RWPE2 (cell line): ENCODE data around the gene PRKG1.

Experiments
- ATAC-seq: fragments of 200-7000 bp; cut with Tn5 transposase; 3 replicates; pipeline ENCODE4 v1.9.1; 2021; ENCODE audit warnings: low read depth
- DNase-seq: peaks from one replicate; pipeline ENCODE4 v3.0.0-alpha.2; 2020; ENCODE audit warnings: low spot score
- H3K27ac ChIP-seq: fragments of 450-650 bp; 2 replicates; pipeline ENCODE4 v1.5.1; 2017; ENCODE audit warnings: mild to moderate bottlenecking; ENCODE audit not compliant: poor library complexity, severe bottlenecking
- H3K27me3 ChIP-seq: fragments of 250-450 bp; sonication (Bioruptor Pico); 2 replicates; pipeline ENCODE4 v1.5.1; 2021; ENCODE audit warnings: mild to moderate bottlenecking, moderate library complexity; ENCODE audit not compliant: insufficient read depth, poor library complexity, severe bottlenecking
- H3K36me3 ChIP-seq: fragments of 250-450 bp; sonication (Bioruptor Pico); 2 replicates; pipeline ENCODE4 v1.5.1; 2020; ENCODE audit warnings: low read depth, mild to moderate bottlenecking, moderate library complexity
- H3K4me1 ChIP-seq: fragments of 250-450 bp; sonication (Bioruptor Pico); 2 replicates; pipeline ENCODE4 v1.5.1; 2021; ENCODE audit warnings: mild to moderate bottlenecking, moderate library complexity; ENCODE audit not compliant: insufficient read depth, poor library complexity, severe bottlenecking
- H3K4me3 ChIP-seq: fragments of 250-450 bp; sonication (Bioruptor Pico); 2 replicates; pipeline ENCODE4 v1.5.1; 2021; ENCODE audit warnings: mild to moderate bottlenecking, moderate library complexity; ENCODE audit not compliant: severe bottlenecking
- H3K9me3 ChIP-seq: fragments of 250-450 bp; sonication (Bioruptor Pico); 2 replicates; pipeline ENCODE4 v1.5.1; 2021; ENCODE audit warnings: mild to moderate bottlenecking, moderate library complexity; ENCODE audit not compliant: severe bottlenecking
- TF ChIP-seq, protein P1 (sequence below): fragments of 450-650 bp; IDR thresholded peaks from one replicate; pipeline ENCODE4 v1.5.1; 2017; ENCODE audit warnings: mild to moderate bottlenecking, moderate library complexity; ENCODE audit not compliant: poor library complexity, severe bottlenecking

Gene PRKG1

DNA sequence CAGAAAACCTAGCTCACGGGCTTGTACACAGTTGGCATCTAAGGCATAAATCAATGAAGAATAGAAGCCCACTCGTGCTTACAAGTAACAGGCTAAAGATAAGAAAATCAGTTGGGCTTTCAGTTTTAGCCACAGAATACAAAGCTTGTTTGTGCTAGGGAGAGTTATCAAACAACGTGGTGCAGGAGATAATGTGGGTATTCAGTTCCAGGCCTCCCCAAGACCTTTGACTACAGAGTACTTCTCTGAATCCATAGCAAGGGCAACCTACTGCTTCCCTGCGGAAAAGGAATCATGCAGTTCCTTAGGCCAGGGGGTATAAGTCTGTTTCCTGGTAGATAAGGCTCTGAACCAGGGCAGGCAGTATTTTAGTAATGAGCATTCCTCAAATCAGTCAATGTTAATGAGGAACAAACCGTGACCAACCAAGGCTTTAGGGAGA lies 844.6 kb downstream of the PRKG1 start:
- no peaks in the 10 kb centered on the region for H3K36me3 ChIP-seq
- H3K27me3 ChIP-seq, result no peaks in the 10 kb centered on the region
- no peak for DNase-seq
- H3K27ac ChIP-seq, result no peak overlapping the region
- no peak overlapping the region for H3K4me3 ChIP-seq
- TF ChIP-seq, protein P1, sequence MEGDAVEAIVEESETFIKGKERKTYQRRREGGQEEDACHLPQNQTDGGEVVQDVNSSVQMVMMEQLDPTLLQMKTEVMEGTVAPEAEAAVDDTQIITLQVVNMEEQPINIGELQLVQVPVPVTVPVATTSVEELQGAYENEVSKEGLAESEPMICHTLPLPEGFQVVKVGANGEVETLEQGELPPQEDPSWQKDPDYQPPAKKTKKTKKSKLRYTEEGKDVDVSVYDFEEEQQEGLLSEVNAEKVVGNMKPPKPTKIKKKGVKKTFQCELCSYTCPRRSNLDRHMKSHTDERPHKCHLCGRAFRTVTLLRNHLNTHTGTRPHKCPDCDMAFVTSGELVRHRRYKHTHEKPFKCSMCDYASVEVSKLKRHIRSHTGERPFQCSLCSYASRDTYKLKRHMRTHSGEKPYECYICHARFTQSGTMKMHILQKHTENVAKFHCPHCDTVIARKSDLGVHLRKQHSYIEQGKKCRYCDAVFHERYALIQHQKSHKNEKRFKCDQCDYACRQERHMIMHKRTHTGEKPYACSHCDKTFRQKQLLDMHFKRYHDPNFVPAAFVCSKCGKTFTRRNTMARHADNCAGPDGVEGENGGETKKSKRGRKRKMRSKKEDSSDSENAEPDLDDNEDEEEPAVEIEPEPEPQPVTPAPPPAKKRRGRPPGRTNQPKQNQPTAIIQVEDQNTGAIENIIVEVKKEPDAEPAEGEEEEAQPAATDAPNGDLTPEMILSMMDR, result no peak
- no peaks in the 10 kb centered on the region for H3K4me1 ChIP-seq
- no peak for ATAC-seq
- H3K9me3 ChIP-seq, result no peaks in the 10 kb centered on the region

DNA sequence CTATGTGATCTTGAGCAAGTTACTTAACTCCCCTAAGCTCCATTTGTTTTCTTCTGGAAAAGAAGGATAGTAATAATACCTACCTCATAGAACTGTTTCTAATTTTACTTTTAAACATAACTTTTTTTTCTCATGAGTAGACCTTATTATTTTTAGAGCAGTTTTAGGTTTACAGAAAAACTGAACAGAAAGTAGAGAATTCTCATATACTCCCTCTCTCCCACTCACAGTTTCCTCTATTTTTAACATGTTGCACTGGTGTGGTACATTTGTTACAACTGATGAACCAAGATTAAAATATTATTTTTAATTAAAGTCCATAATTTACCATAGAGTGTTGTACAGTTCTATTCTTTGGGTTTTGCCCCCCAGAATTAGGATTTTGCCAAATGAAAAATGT lies 846.4 kb downstream of the PRKG1 start:
- Histone ChIP-seq H3K9me3 (no peaks in the 10 kb centered on the region), H3K4me3 (no peak overlapping the region), H3K27me3 (no peaks in the 10 kb centered on the region), H3K4me1 (no peaks in the 10 kb centered on the region), H3K36me3 (no peaks in the 10 kb centered on the region), H3K27ac (no peak overlapping the region)
- DNase-seq, result no peak
- TF ChIP-seq, protein P1, result no peak
- no peak for ATAC-seq

DNA sequence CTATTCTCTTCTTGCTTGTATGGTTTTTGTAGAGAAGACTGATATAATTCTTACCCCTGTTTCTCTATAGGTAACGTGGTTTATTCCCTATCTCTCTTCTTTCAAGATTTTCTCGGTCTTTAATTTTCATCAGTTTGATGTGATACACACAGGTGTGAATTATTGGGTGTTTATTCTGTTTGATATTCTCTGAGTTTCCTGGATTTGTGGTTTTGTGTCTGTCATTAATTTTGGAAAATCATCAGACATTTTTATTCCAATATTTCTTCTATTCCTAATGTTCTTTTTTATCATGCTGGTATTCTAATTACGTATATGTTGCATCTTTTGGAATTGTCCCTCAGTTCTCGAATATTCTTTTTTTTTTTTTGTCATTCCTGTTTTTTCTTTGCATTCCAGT lies 850.1 kb downstream of the PRKG1 start:
- ATAC-seq (no peak), DNase-seq (no peak)
- Histone ChIP-seq H3K36me3 (no peaks in the 10 kb centered on the region), H3K27ac (no peak overlapping the region), H3K4me1 (no peaks in the 10 kb centered on the region), H3K27me3 (no peaks in the 10 kb centered on the region), H3K9me3 (no peaks in the 10 kb centered on the region), H3K4me3 (no peak overlapping the region)
- TF ChIP-seq, protein P1, result no peak

DNA sequence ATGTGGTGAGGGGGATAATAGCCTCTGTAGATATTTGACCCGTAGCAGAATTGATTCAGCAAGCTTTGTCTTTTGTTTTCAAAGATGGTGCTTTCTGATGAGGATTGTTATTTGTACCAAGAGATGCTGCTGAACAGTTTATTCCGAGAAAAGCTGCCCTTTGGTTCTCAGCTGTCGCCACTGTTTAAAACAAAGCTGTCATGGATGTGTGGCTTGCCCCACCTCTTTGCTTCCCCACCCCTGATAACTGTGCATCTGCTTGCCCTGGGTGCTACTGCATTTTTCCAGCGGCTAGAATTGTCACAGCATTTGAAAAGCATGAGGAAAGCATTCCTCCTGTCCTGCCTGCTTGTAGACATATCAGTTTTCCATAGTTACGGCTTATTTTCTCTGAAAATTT lies 852.0 kb downstream of the PRKG1 start:
- Histone ChIP-seq H3K4me3 (no peak overlapping the region), H3K9me3 (no peaks in the 10 kb centered on the region), H3K27ac (no peak overlapping the region), H3K36me3 (no peaks in the 10 kb centered on the region), H3K4me1 (no peaks in the 10 kb centered on the region), H3K27me3 (no peaks in the 10 kb centered on the region)
- DNase-seq (no peak), ATAC-seq (no peak)
- TF ChIP-seq, protein P1, result no peak

DNA sequence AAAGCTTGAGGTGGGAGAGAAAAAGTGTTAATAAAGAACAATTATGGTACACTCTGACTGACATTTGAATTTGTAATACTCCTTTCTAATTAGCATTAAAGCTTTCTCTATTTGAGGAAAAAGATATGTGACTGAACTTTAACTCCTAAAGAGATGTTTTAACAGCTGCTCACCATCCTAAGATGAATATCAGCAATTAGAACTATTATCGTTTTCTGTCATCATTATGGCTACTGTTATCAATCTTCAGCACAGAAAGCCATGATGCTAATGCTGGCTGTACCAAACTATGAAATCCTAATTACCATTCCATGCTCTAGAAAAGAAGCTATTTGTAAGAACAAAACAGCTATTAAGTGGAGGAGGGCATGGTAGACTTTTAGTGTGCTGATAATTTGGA lies 853.9 kb downstream of the PRKG1 start:
- H3K27ac ChIP-seq, result no peak overlapping the region
- TF ChIP-seq, protein P1, result no peak
- ATAC-seq (no peak), DNase-seq (no peak)
- H3K36me3 ChIP-seq, result no peaks in the 10 kb centered on the region
- no peaks in the 10 kb centered on the region for H3K27me3 ChIP-seq
- H3K4me1 ChIP-seq, result no peaks in the 10 kb centered on the region
- H3K4me3 ChIP-seq, result no peak overlapping the region
- no peaks in the 10 kb centered on the region for H3K9me3 ChIP-seq
